ENCODE results near the gene FBXO24.
"Not testable (repeated sequence)": the region's sequence is repeated elsewhere in the genome, so short reads cannot be mapped to it uniquely, and the experiment has no call there.

The FBXO24 gene

GRCh38 chr7:100561491-100562194 lies 24.5 kb upstream of the FBXO24 start:
- DNase-seq = no peak

DNA sequence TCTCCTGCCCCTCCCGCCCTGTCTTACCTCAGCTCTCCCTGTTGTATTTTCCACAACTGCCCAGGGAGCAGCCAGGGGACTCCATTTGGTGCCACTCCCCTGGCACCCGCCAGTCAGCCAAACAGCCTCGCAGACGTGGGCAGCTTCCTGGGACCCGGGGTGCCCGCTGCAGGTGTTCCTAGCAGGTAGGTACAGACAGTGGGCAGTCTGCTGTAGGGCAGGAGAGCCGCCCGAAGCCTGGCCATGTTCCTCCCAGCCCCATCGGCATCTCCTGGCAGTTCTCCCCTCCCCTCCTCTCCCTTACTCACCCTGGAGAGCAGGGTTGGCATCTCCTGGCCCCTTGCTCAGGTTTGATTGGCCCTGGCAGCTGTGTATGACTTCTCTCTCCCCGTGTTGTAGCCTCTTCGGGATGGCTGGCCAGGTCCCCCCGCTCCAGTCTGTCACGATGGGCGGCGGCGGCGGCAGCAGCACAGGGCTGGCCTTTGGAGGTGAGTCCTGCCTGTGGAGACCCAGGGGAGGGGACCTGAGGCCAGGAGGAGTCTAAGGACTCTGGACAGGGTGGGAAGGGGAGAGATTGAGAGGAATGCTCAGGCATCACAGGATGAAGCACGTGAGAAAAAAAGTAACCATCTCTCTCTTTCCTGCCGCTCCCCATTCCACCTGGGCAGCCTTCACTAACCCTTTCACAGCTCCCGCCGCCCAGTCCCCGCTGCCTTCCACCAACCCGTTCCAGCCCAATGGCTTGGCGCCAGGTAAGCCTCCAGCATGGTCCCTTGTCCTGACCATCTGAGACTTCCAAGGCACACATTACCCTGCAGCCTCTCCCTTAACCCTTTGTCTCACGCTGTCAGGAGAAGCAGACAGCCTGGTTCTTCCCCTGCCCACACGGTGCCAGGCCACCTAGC lies 23.7 kb upstream of the FBXO24 start:
- DNase-seq = no peak

DNA sequence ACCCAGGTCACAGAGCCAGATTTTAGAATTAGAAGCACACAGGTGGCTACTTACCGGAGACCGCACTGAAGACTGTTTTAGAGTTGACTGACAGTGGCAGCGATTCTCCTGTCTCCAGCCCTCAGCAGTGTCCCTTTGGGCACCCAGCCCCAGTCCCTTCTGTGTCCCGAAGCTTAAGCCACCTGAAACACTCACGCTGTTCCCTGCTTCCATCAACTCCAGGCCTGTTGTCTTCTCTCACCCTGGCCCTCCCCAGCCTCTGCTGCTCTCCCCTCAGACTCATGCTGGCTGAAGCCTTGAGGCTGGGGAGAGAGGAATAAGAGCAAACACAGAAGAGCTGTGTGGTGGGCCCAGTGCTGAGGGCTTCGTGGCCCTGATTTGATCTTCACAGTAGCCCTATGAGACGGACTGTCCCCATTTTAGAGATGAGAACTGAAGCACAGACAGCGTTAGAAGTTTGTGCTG lies 23.0 kb upstream of the FBXO24 start:
- DNase-seq = no peak

- DNase-seq = no peak
These were observed 22.2 kb upstream of the FBXO24 start for GRCh38 chr7:100563809-100564400.

DNA sequence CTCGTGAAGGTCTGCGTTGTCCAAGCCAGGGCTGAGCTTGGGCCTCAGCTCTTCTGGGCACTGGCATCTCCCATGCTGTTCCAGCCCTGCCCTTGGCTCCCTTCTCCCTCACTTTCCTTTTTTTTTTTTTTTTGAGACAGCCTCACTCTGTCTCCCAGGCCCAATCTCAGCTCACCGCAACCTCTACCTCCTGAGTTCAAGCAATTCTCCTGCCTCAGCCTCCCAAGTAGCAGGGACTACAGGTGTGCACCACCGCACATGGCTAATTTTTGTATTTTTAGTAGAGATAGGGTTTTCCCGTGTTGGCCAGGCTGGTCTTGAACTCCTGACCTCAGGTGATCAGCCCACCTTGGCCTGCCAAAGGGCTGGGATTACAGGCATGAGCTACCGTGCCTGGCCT lies 21.7 kb upstream of the FBXO24 start:
- not testable (repeated sequence) for DNase-seq

GRCh38 chr7:100565133-100565571 lies 21.0 kb upstream of the FBXO24 start:
- DNase-seq = no peak

GRCh38 chr7:100566018-100566531 lies 20.1 kb upstream of the FBXO24 start:
- DNase-seq = no peak

DNA sequence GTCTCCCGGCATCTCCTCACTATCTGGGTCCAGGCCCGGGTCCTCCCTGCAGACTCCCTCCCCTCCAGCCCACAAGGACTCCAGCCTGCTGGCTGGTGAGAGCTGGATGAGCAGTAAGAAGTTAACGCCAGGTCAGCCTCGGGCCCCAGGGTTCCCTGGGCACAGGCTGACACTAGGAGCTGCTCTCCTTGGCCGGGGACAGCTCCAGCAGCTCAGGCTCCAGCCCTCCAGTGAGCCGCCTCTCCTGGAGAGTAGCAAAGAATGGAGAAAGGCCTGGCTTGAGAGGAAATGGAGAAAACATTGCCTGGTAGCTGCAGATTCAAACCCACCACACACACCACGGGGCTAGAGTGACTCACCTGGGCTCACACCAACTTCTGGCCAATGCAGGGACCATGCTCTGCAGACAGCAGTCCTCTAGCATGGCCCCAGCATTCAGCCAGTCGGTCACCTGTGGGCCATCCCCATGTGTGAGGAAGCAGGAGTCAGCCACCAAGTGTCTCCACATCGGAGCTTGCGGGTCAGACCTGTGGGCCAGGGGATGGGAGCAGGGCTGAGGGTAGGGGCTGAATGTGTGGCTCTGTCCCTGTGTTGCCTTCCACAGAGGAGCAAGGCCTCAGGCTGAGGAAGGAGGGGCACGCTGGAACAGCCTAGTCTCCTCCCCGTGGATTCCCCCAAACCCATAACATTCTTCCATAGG lies 18.9 kb upstream of the FBXO24 start:
- no peak for DNase-seq

GRCh38 chr7:100567751-100568175 lies 18.4 kb upstream of the FBXO24 start:
- DNase-seq = no peak

DNA sequence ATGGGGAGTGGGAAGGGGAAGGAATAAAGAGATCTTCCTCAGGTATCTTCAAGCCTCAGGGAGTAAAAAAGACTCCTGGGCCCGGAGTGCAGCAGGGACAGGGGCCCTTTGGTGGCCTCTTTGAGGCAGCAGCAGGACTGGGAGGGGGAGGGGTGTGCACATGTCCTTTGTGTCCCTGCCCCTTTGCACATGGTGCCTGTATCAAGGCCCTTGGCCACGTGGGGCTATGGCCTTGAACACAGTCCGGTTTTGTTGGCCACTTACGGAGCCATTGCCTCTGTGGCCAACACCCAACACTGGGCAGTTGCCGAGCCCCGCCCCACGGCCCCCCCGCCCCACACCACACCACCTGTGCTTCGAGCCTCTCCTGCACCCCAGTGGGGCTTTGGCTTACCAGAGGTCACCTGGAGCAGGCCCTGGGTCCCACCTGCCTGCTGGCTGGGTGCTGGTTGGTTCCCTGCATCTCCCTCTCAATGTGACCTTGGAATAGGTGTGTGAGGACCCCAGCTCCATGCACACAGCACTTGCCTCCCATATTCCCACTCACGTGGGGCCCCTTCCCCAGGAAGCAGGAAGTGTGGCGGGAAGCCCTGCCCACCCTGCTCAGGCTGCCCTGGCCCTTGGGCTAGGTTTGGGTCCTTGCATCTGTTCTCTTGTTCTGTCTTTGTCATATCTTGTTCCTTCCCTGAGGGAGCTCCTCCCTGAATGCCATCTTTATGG lies 17.8 kb upstream of the FBXO24 start:
- DNase-seq = no peak

DNA sequence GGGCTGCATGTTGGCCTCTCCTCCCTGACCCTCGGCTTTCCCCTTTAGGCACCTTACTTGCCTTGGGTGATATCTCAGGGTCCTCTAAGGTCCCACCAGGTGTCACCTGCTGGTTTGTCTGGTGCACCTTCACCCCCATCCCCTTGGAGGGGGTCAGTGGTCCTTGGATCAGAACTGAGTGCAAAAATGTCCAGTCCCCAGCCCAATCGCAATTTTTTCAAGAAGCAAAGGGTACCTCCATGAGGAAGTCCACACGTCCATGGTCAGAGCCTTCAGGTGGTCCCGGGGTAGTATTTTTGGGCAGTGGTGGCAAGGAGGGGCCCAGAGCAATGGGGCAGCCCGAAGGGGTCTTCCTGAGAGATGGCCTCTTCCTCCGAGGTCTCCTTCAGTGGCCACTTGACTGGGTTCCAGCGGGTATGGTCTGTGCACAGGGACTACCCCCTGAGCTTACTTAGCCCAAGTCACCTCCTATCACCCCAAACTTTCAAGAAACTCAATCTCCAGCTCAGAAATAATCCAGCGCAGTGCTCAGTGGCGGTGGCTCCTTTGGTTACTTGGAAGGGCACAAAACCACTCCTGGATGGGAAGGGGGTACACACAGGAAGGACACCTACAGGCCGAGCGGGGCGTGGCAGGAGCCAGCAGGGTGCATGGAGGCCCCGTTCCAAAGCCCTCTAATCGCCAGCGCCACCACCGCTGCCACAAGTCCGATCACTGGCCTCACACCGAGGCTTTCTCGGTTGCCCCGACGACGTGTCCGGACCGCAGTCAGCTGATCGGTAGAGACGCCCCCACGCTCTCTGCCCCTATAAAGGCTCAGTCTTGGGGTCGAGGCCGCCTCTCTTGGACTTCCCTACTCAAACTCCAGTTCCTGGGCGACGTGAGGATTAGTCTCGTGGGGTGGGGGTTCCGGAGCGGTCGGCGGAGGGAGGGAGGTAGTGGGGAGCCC lies 17.0 kb upstream of the FBXO24 start:
- DNase-seq = no peak

DNA sequence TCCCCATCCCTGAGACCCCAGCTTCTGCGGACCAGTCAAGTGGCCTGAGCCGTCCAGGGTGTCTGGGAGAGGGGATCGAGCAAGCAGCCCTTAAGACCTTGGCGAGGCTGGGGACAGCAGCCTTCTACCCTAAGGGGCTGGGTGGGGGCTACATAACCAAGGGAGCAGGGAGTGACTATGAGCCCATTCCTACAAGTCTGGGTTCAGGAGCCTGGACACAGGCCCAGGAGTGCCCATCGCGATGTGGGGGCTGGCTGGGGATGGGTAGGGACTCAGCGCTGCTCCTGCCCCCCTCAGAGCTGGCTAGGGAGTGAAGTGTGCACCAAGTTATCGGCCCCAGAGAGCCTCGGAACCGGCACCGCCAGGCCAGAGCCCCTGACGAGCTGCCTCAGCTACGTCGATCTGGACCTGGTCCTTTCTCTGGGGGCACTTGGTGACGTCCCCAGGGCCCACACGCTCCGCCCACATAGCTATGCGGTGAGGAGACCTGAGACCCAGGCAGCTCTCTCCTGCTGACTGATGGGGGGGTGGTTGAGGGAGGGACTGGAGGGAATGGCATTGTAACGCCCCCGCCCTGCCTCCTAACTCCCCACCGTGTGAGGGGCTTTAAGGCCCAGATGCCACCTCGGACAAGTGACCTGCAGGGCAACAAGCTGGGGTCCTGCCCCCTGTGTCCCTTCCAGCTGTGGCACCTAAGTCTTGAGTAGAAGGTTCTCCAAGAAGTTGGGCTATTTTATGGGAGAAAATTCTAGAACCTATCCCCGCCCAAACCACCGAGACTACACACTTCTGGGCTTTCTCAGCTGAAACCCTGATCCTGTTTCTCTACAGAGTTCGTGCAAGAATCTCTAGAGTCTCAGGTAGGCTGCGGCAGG lies 14.9 kb upstream of the FBXO24 start:
- DNase-seq = no peak

GRCh38 chr7:100571829-100572116 lies 14.4 kb upstream of the FBXO24 start:
- no peak for DNase-seq

DNA sequence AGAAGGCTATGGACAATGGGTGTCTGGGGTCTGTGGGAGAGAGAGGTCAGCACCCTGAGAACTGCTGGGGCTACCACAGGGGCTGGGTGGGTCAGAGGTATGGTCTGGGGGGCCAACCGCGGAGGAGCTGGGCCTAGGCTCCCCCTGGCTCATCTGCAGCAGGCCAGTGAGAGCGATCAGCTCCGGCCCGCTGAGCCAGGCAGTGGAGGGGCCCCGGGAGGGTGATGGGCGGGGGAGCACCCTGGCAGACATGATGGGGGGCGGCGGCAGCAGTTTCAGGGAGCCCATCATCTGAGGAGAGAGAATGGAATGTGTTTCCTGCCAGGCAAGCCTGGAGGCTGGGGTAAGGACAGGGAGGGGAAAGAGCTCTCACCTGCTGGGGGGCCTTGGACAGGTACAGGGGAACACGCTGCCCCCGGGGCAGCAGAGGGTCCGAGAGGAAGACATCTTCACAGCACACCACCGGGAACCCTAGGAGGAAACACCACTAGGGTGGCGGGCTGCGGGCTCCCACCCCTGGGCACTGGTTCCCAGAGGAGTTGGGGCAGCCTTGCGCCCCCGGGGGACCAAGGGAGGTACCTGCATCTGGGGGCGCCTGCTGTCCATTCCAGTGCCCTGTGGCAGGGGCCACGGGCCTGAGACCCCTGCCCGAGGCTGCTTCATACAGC lies 13.7 kb upstream of the FBXO24 start:
- no peak for DNase-seq

GRCh38 chr7:100572949-100573675 lies 13.0 kb upstream of the FBXO24 start:
- DNase-seq = no peak

- DNase-seq = no peak
These were observed 12.3 kb upstream of the FBXO24 start, which contains the start of gene SAP25 for GRCh38 chr7:100573691-100574361. TSS of gene SAP25 (minus strand) at chr7:100573900. CDS start at chr7:100573742, 158 bp downstream.

DNA sequence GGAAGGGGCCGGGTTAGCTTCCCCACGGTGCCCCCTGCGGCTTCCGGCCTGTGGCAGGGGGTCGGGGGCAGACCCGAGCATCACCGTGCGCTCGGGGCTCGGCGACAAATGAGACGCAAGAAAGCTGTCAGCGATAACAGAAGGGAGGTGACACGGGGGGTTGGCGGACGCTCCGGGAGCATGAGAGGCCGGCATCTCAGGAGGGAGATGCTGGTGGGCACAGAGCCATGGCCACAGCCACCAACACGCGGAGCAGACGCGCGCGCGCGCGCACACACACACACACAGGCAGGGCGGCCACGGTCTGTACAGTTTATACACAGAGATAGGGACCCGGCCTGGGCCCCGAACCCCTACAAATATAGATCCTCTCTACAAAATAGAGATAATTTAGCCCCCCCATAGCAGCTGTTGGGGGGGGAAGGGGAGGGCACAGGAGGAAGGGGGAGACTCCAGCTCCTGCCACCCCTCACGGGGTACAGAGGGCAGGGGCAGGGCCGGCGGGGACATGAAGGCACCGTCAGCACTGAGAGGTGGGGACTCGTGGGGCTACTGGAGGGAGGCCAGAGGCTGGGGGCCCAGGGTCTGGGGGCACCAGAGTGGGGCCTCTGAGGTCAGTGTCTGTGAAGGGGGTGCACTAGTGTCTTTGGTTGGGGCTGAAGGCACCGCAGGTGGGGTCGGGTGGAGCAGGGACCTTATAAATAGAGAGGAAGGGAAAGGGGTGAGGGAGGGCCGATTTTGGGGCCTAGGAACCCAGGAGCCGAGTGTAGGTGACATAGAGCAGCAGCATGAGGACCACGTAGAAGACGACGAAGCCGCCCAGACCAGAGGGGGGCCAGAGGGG lies 11.5 kb upstream of the FBXO24 start:
- no peak for DNase-seq

All from NCI-H510A treated with DMSO at 0.1 percent for 48 hours (cell line).